ENCODE data around the gene CDC20B. TPM values are rescaled to one million over a fixed set of nuclear protein-coding genes. Genes with fewer than 3 reads are reported as not detected.

CDC20B gene
- total RNA-seq, 1 donor from 2014 or later, result not detected

DNA sequence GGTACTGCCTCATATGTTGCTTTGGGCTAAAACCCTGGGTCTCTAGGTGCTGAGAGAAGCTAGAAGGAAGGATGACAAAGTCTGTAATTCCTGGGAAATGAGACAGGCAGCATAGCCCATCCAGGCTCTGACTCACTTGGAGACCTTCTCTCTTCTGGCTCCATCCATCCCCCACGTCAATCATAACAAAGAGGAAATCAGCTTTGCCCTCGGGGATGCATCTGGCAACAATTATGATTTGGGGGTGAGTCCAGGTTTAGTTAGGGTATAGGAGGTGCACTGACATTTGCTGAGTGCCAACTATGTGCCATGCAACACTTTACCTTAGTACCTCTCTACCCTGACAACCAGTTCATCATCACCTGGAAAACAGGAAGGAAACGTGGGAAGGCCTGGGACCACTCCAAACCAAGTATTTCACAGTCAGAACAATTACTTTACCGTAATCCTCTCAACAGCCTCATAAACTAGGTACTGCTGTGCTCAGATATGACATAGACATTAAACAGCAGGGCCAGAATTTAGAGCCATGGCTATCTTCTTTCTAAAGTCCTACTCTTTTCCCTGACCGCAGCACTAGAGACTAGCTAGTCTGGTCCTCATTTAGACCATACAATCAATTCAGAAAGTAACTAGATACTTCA is 109.6 kb downstream of the CDC20B start:
- TF ChIP-seq, protein P1, sequence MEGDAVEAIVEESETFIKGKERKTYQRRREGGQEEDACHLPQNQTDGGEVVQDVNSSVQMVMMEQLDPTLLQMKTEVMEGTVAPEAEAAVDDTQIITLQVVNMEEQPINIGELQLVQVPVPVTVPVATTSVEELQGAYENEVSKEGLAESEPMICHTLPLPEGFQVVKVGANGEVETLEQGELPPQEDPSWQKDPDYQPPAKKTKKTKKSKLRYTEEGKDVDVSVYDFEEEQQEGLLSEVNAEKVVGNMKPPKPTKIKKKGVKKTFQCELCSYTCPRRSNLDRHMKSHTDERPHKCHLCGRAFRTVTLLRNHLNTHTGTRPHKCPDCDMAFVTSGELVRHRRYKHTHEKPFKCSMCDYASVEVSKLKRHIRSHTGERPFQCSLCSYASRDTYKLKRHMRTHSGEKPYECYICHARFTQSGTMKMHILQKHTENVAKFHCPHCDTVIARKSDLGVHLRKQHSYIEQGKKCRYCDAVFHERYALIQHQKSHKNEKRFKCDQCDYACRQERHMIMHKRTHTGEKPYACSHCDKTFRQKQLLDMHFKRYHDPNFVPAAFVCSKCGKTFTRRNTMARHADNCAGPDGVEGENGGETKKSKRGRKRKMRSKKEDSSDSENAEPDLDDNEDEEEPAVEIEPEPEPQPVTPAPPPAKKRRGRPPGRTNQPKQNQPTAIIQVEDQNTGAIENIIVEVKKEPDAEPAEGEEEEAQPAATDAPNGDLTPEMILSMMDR (conservative IDR thresholded peaks at IDR 0.05), result no peak
- H3K36me3 Mint-ChIP-seq (ENCODE audit: low read depth), result no peaks in the 10 kb centered on the region
- H3K4me1 Mint-ChIP-seq, result no peaks in the 10 kb centered on the region
- no peak overlapping the region for H3K27ac Mint-ChIP-seq (ENCODE audit: unreplicated experiment)
- peaks cover 8% of the 10 kb centered on the region for H3K9me3 Mint-ChIP-seq
- DNase-seq (ENCODE audit: low read depth, low spot score), result no peak
- peaks cover 2% of the 10 kb centered on the region for H3K27me3 Mint-ChIP-seq (ENCODE audit: low read depth)
- no peak overlapping the region for H3K4me3 Mint-ChIP-seq

Small RNAs within 50 kb of the gene (microRNA-seq; reads per million reads assigned to microRNA genes)
- 48.0 reads per million, percentile 50 among the genes with 10 or more reads in this experiment for gene MIR449A
- not detected for gene MIR449B
- 4.1 reads per million for gene MIR449C

Other genes with a start within 250 kb of the CDC20B start
- gene ESM1, start 187.6 kb downstream of the CDC20B start, total RNA-seq, result not detected in 2 replicates
- gene GZMK, start 148.9 kb downstream of the CDC20B start, total RNA-seq, result not detected in 2 replicates
- gene GZMA, start 70.5 kb downstream of the CDC20B start, total RNA-seq, result not detected in 2 replicates
- gene GPX8, start 13.0 kb downstream of the CDC20B start, total RNA-seq, result 49.0 TPM in 2 replicates
- not detected in 2 replicates for gene MCIDAS, start 54.1 kb upstream of the CDC20B start, total RNA-seq
- 0.28 TPM in 1 of 2 replicates, not detected in the other for gene CCNO, start 60.4 kb upstream of the CDC20B start, total RNA-seq
- gene DHX29, start 134.5 kb upstream of the CDC20B start, total RNA-seq, result 29.6 and 30.0 TPM in 2 replicates
- 97.2 and 101 TPM in 2 replicates for gene MTREX, start 134.8 kb upstream of the CDC20B start, total RNA-seq

Data from neural crest cell (in vitro differentiated cells).